HEK293T (cell line): ENCODE measurements around the gene SPIRE1.

ENCODE experiments used
- BHLHE40 ChIP-seq: fragments of 450-650 bp; IDR thresholded peaks from 2 replicates; pipeline ENCODE4 v1.6.1; 2016; ENCODE audit warnings: mild to moderate bottlenecking, moderate library complexity, borderline replicate concordance
- CTBP1 ChIP-seq: fragments of 450-650 bp; IDR thresholded peaks from 2 replicates; pipeline ENCODE4 v1.6.1; 2016; ENCODE audit warnings: borderline replicate concordance
- ELF4 ChIP-seq: fragments of 450-650 bp; IDR thresholded peaks from 2 replicates; pipeline ENCODE4 v1.6.1; 2017; ENCODE audit warnings: antibody characterized with exemption
- FOXA1 ChIP-seq: fragments of 450-650 bp; IDR thresholded peaks from 2 replicates; pipeline ENCODE4 v1.6.1; 2016; ENCODE audit warnings: mild to moderate bottlenecking
- FOXK2 ChIP-seq: fragments of 450-650 bp; IDR thresholded peaks from 2 replicates; pipeline ENCODE4 v1.6.1; 2016; ENCODE audit warnings: mild to moderate bottlenecking
- FOXM1 ChIP-seq: fragments of 450-650 bp; IDR thresholded peaks from 2 replicates; pipeline ENCODE4 v1.6.1; 2017; ENCODE audit warnings: mild to moderate bottlenecking, borderline replicate concordance
- HDGF ChIP-seq: fragments of 450-650 bp; IDR thresholded peaks from 2 replicates; pipeline ENCODE4 v1.6.1; 2017; ENCODE audit warnings: antibody characterized with exemption, borderline replicate concordance
- L3MBTL2 ChIP-seq: fragments of 450-650 bp; conservative IDR thresholded peaks from 2 replicates; pipeline ENCODE4 v1.6.1; 2016; ENCODE audit warnings: mild to moderate bottlenecking
- SP1 ChIP-seq: fragments of 450-650 bp; IDR thresholded peaks from 2 replicates; pipeline ENCODE4 v1.6.1; 2017
- SUZ12 ChIP-seq: fragments of 450-650 bp; IDR thresholded peaks from 2 replicates; pipeline ENCODE4 v1.6.1; 2016; ENCODE audit warnings: mild to moderate bottlenecking
- ZNF384 ChIP-seq: fragments of 450-650 bp; IDR thresholded peaks from 2 replicates; pipeline ENCODE4 v1.6.1; 2016

DNA sequence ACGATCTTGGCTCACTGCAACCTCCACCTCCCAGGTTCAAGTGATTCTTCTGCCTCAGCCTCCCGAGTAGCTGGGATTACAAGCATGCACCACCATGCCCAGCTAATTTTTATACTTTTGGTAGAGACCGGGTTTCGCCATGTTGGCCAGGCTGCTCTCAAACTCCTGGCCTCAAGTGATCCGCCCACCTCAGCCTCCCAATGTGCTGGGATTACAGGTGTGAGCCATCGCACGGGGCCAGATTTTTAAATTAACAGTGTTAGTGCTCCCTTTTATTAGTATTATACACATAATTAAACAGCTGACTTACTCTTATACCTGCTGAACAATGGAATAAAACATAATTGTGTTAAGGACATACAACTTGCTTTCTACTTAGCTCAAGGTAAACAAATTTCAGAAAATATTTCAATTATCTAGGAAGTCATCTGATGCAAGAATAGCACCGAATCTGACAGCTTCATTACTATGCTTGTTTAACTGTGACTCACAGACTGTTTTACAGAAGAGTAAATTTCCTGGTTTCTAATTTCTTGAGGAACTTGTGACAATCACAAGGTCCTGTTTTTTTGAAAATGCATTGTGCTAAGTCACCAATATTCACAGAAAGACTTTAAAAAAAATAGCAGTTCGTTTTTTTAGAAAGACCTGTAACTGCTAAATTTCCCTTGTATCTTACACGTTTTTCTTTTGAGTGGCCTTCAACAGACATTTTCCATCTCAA is 51.2 kb downstream of the SPIRE1 start:
- TF ChIP-seq CTBP1 (no peak), FOXA1 (no peak), L3MBTL2 (no peak), FOXM1 (no peak), FOXK2 (no peak), BHLHE40 (no peak), ELF4 (no peak), ZNF384 (no peak), SUZ12 (no peak), SP1 (no peak), HDGF (no peak)
